HG02885 (cell line): ENCODE results near the gene PAPPA2.
"Not testable (repeated sequence)": the region's sequence is repeated elsewhere in the genome, so short reads cannot be mapped to it uniquely, and the experiment has no call there.

ENCODE experiments used
- ATAC-seq: cut with Tn5 transposase; IDR thresholded peaks from one replicate; pipeline ENCODE4 v1.9.1; 2021; ENCODE audit warnings: mild to moderate bottlenecking; ENCODE audit not compliant: unreplicated experiment, poor library complexity

The PAPPA2 gene, protein sequence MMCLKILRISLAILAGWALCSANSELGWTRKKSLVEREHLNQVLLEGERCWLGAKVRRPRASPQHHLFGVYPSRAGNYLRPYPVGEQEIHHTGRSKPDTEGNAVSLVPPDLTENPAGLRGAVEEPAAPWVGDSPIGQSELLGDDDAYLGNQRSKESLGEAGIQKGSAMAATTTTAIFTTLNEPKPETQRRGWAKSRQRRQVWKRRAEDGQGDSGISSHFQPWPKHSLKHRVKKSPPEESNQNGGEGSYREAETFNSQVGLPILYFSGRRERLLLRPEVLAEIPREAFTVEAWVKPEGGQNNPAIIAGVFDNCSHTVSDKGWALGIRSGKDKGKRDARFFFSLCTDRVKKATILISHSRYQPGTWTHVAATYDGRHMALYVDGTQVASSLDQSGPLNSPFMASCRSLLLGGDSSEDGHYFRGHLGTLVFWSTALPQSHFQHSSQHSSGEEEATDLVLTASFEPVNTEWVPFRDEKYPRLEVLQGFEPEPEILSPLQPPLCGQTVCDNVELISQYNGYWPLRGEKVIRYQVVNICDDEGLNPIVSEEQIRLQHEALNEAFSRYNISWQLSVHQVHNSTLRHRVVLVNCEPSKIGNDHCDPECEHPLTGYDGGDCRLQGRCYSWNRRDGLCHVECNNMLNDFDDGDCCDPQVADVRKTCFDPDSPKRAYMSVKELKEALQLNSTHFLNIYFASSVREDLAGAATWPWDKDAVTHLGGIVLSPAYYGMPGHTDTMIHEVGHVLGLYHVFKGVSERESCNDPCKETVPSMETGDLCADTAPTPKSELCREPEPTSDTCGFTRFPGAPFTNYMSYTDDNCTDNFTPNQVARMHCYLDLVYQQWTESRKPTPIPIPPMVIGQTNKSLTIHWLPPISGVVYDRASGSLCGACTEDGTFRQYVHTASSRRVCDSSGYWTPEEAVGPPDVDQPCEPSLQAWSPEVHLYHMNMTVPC (N-terminal part only)

DNA sequence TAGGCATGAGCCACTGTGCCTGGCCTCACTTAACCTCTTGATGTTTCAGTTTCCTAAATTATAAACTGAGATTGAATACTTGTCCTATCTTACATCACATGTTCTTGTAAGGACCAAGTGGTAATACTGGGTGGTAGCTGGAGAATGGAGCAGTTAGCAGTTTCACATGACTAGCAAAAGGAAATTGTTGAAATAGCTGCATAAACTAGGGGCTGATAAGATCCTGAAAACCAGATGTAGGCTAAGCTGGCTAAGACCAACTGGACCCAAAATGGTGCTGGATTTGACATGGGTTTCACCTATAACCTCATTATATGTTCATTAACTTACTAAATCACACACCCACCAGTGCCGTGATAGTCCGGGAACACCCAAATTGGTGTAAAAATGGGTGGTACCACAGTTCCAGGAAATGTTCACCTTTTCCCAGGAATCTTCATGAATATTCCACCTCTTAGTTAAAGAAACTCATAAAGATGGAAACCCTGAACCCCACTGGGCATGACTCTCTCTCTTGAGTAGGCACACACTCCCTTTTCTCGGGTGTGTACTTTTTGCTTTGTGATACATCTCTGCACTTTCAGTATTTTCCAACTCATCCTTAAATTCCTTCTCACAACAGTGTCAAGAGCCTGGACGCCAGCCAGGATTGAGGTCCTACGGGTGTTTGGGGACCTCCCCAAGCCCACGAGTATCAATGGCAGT, at the start of gene PAPPA2:
PAPPA2 (plus strand) TSS at position 502 of the 705 bp plus-strand sequence. CDS start 93,148 bp downstream, outside the sequence.
- ATAC-seq = no peak

- no peak for ATAC-seq
Measured at GRCh38 chr1:176416777-176417176, 46.2 kb upstream of the PAPPA2 start.

GRCh38 chr1:176419608-176420007, 43.4 kb upstream of the PAPPA2 start:
- not testable (repeated sequence) for ATAC-seq

- ATAC-seq = no peak
Measured at GRCh38 chr1:176434234-176434633, 28.7 kb upstream of the PAPPA2 start.

- ATAC-seq = no peak
Measured at GRCh38 chr1:176436251-176436650, 26.7 kb upstream of the PAPPA2 start.

DNA sequence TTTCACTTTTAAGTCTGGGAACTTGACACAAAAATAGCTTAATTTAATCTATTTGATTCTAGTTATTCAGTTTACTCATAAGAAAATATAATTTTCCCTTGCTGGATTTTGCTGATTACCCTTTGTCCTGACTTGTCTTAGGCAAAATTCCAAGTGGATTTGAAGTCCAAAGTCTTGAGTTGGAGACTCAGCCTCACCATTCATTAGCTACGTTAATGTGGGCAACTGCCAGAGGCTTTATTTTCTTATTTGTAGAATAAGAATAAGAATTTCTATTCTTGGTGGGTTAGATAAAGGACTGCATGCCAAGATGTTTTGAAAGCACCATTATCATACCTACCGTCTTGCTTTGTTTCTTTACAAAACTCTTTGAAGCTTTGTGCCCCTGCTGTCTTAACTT, 22.8 kb upstream of the PAPPA2 start:
- ATAC-seq = no peak

GRCh38 chr1:176444286-176444685, 18.7 kb upstream of the PAPPA2 start:
- no peak for ATAC-seq

DNA sequence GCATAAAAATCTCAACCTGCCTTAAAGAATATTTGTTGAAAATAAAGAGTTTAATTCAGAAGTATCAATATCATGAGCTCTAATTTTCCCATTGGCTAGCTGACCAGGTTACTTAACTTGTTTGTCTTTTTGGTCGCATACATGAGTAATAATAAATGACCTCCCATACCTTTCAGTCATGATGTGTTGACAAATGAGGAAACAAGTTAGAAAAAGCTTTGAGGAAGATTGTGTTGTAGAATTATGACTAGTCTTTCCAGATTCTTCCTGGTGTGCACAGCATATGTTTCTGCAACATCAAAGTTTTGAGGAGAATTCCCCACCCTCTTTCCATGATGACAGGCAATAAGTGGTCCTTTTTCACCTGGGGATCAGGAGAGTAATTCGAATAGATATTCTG, 17.6 kb upstream of the PAPPA2 start:
- ATAC-seq = no peak

DNA sequence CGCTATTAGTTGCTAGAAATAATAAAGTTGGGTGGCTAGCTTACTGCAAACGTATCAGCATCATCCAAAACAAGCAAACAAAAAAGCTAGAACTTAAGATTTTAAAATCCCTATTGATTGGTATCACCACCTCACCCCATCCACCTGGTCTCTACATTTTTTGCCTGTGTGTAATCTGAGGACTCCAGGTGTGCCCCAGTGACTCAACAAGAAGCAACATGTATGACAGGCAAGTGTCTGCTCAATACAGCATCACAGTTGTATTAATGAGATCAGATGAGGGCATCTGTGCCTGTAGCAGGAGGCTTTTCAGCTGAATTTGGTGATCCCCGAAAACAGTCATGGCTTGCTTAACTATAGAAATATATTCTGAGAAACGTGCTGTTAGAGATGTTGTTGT, 14.6 kb upstream of the PAPPA2 start:
- no peak for ATAC-seq

DNA sequence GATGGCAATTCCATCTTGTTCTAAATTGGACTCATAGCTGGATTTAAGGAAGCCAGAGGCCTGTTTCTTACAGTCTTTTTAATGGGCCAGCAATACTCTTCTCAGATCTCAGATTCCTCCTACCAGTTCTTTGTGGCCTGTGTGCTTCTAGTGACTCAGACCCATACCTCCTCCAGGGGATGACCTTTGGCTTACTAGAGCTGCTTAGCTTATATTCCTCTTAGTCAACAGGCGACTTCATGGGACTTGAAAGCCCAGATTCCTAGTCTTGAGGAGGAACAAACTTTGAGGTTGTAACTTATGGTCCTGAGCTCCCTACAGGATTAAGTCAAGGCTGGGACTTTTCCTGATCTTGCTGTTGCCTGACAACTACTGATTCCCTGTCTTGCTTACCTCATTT, 12.4 kb upstream of the PAPPA2 start:
- no peak for ATAC-seq

DNA sequence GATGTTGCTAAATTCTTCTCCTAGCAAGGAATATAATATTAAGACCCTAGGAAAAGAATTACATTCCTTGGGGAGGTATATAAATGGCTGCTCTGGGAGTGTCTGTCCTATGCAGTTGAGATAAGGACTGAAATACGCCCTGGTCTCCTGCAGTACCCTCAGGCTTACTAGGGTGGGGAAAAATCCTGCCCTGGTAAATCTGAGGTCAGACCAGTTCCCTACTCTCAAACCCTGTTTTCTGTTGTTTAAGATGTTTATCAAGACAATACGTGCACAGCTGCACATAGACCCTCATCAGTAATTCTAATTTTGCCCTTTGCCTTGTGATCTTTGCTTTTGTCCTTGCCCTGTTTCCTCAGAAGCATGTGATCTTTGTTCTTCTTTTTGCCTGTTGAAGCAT, 11.2 kb upstream of the PAPPA2 start:
- ATAC-seq = not testable (repeated sequence)

GRCh38 chr1:176456795-176457194, 6.2 kb upstream of the PAPPA2 start:
- ATAC-seq = no peak

DNA sequence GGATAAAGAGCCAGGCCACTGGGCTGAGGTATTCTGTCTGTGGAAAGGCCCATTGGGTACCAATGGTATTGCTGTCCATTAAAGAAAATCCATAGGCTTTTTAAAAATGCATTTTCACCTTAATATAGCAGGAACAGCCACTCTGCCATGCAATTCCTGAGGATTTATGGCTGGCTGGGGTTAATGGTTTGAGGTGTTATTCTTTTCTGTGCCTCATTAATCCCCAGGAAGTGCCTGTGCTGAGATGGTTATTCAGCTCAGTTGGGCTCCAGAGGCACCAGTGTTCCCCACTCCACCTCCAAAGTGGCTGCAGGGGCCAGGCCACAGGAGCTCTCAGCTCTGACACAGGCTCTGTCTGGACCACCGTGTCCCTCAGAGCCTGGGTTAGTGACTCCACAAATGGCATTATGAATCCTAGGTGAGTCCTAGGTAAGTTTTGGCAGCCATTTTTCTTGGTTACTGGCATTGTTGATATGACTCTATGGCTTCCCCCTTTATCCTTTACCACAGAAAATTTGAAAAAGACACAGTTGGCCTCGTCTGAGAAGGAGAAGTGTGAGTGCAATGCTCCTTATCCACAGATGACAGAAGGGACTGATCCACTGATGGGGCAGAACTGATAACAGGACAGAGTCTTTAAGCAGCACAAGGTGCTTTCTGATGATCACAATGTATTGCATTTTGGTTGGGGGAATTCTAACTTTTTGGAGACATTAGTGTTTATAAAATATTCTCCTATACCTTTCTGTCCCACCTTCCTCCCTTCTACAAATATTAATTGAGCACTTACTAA, 2.2 kb upstream of the PAPPA2 start:
- no peak for ATAC-seq

- no peak for ATAC-seq
Measured at GRCh38 chr1:176461576-176461975, 1.4 kb upstream of the PAPPA2 start.

DNA sequence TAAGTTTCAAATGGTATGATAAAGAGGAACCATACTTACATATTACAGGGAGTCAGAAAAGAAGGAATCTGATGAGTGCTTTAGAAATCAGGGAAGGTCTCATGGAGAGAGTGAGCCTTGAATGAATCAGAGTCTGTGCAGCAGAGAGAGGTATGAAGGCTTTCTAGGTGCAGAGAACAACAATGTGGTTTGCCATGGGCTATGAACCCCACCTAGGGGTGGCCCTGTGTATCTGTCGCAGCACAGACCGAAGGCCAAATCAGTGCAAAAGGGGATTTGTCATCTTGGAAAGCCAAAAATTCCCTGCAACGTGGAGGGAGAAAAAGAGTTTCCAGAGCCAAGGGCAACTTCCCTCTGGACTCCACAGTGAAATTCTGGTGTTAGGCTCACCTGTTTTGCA, 3.5 kb downstream of the PAPPA2 start:
- no peak for ATAC-seq

GRCh38 chr1:176469450-176470010, 6.6 kb downstream of the PAPPA2 start:
- no peak for ATAC-seq

GRCh38 chr1:176471338-176472121, 8.6 kb downstream of the PAPPA2 start:
- ATAC-seq = no peak

GRCh38 chr1:176479971-176480370, 17.0 kb downstream of the PAPPA2 start:
- ATAC-seq = no peak

GRCh38 chr1:176480750-176481149, 17.8 kb downstream of the PAPPA2 start:
- no peak for ATAC-seq
